Cerebellar nuclear complex (tissue), 1 donor: Measurements from ENCODE around the gene GJA1.
"Not testable (repeated sequence)": the region's sequence is repeated elsewhere in the genome, so short reads cannot be mapped to it uniquely, and the experiment has no call there.

Experiments
- DNase-seq, 2 experiments: peaks; one replicate each; lab custom pipeline; 2025; lab: John Stamatoyannopoulos, UW

Gene GJA1

GRCh38 chr6:121436960-121437850 is 1.8 kb downstream of the GJA1 start:
- DNase-seq, result no peak

DNA sequence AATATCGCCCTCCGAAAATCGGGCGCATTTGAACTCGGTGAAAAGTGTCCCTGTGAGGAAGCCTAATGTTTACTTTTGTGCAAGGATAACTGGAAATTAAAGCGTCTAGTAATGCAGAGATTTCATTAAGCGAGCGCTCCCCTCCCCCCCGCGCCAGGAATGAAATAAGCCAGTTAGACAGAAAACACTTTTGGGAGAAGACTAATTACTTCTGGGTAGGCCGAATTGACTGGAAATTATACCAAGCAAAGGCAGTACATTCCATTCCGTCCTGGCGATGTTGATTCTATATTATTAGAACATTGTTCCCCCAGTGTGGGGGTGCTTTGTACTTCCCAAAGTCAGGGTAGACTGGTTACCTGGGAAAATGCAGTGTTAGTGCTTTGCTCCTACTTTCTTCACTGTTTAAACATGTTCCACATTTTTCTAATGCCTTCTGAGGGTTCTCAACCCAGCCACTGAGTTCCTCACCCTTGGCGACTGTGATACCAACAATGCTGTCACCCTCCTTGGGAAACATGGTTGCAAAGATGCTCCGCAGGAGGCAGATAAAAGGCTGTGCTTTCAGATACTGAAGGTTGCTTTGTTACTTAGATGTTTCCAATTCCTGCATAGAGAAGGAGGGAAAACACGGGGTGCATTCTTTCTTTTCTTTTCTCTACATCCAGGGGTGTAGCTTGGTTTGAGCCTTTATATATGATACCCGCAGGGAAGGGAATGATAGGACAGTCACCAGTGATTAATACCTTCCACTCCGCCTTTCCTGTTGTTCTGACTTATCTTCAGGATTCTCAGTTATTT is 2.6 kb downstream of the GJA1 start:
- DNase-seq, result no peak

DNA sequence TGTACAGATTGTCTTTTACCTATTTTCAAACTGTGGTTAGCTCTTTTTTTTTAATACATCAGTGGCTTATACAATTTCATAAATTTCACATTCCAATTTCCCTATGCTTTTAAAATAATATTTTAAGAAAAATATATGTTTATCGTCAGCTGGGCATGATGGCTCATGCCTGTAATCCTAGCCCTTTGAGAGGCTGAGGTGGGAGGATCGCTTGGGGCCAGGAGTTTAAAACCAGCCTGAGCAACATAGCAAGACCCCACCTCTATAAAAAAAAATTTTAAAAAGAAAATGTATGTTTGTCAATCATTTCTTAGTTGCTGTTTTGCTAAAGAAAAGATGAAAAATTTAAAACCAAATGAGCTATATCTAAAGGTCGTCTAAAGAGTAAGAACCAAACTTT is 3.4 kb downstream of the GJA1 start:
- DNase-seq, result no peak

DNA sequence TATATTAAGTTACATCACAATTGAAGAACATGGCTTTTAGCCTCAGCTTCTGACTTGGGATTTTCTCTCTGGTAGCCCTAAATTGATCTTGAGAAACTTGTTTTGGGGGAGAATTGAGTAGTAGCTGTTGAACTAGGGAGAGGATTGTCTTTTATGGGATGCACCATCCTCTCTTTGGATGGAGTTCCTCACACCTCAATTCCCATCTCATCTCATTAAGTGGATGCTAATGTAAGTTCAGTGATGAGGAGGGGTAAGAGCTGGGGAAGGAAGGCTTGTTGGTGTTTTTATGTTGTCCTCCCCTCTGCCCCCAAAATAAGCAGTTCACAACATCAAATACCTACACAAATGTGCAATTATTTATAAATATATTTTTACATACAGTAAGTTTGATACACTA is 4.0 kb downstream of the GJA1 start:
- no peak for DNase-seq

DNA sequence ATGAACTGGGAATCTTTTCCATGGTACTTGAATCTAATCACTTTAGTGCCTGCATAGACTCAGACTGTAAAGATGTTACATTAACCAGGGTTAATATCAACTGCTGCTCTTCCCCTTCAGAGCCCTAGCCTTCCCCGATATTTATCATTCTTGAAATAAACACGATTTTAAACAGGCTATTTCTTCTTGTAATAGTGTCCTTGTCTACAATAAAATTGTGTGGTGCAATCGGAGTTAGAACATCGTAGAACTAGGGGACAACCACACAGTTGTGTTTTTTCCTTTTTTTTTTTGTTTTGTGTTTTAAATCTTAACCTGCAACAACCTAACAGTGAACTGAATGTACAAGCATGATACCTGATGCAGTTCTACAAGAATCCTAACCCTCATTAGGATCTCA is 4.5 kb downstream of the GJA1 start:
- no peak for DNase-seq

DNA sequence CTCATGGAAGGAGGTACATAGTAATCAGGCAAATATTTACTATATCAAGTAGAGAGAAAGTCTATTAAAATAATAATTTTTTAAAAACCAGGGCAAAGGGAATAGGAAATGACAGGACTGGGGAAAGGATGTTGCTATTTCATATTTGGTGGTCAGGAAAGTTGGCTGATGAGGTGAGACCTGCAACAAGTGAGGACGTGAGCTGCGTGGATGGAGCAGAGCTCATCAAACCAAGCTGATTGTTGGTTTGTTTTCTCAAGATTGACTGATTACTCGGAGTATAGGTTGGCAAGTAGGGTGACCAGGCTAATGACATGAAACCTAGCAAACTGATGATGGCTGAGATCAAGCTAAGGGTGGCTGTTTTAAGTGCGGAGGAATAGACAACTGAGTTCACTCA is 6.0 kb downstream of the GJA1 start:
- no peak for DNase-seq

- no peak for DNase-seq
These were observed 7.1 kb downstream of the GJA1 start for GRCh38 chr6:121442576-121442975.

GRCh38 chr6:121443971-121444541 is 8.6 kb downstream of the GJA1 start:
- no peak for DNase-seq

- DNase-seq, result not testable (repeated sequence)
These were observed 11.3 kb downstream of the GJA1 start for GRCh38 chr6:121446705-121447104.

- not testable (repeated sequence) for DNase-seq
These were observed 12.3 kb downstream of the GJA1 start for GRCh38 chr6:121447746-121448145.

GRCh38 chr6:121448528-121448927 is 13.1 kb downstream of the GJA1 start:
- not testable (repeated sequence) for DNase-seq

DNA sequence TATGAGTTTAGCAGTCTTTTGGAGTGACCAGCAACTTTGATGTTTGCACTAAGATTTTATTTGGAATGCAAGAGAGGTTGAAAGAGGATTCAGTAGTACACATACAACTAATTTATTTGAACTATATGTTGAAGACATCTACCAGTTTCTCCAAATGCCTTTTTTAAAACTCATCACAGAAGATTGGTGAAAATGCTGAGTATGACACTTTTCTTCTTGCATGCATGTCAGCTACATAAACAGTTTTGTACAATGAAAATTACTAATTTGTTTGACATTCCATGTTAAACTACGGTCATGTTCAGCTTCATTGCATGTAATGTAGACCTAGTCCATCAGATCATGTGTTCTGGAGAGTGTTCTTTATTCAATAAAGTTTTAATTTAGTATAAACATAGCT is 13.9 kb downstream of the GJA1 start:
- no peak for DNase-seq

- no peak for DNase-seq
These were observed 14.8 kb downstream of the GJA1 start for GRCh38 chr6:121450242-121450641.

DNA sequence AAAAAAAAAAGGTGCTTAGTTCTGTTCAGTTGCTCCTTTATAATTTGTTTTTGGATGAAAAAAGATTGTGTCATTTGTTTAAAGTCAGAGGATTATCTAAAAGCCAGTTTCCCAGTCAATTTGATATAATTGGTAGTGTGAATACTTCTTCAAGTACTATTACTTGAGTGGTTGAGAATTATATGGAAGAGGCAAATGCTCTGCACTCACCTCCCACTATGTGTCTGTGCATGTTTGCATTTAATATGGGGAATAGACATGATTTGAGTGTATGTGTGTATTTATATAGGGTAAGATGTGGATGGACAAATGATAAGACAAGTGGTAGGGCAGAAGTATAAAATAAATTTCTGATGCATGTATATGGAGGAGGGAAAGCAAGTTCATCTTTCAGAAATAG is 15.8 kb downstream of the GJA1 start:
- DNase-seq, result no peak

- DNase-seq, result no peak
These were observed 17.7 kb downstream of the GJA1 start for GRCh38 chr6:121453191-121453590.

DNA sequence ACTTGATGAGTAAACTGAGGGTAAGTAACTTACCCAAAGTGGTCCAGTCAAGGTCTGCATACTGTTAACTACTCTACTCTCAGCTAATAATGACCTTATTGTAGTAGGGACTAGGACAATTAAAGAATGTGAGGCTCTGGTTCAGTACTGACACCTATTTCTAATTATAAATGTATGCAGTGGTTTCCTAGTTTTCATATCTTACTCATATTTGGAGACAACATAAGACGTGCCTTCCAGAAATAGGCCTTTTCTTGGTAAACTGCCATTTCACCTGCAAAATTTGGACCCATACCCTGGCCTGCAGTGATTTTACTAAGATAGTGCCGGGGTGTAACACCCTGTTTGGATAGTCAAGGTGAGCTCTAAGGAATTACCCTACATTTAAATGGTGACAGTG is 24.7 kb downstream of the GJA1 start:
- DNase-seq, result no peak

DNA sequence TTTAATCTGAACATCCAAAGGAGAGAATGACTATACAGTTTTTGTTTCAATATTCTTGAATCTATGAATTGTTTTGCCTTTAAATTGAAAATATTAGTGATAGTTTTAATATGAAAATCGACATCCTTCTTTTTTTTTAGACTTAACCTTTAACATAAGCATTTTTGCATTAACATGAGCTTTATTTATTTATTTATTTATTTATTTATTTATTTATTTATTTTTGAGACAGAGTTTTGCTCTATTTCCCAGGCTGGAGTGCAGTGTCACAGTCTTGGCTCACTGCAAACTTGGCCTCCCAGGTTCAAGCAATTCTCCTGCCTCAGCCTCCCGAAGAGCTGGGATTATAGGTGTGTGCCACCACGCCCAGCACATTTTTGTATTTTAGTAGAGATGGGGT is 27.6 kb downstream of the GJA1 start:
- DNase-seq, result no peak

DNA sequence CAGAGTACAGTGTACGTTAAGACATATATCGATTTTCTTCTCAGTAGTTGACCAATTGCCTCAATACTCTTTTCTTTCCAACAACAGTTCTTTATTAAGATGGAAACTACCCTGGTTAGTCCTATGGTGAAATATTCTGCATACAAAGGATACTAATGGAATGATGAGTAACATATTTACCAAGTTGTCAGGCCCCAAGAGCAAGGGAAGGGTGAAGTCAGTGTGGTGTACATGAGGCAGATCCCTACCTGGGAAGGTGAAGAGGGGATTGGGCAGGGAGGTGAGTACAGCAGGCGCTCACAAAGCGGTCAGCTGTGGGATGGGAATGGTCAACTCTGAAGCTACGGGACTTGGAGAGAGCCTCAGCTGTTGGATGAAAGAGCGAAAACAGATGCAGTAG is 29.7 kb downstream of the GJA1 start:
- no peak for DNase-seq

DNA sequence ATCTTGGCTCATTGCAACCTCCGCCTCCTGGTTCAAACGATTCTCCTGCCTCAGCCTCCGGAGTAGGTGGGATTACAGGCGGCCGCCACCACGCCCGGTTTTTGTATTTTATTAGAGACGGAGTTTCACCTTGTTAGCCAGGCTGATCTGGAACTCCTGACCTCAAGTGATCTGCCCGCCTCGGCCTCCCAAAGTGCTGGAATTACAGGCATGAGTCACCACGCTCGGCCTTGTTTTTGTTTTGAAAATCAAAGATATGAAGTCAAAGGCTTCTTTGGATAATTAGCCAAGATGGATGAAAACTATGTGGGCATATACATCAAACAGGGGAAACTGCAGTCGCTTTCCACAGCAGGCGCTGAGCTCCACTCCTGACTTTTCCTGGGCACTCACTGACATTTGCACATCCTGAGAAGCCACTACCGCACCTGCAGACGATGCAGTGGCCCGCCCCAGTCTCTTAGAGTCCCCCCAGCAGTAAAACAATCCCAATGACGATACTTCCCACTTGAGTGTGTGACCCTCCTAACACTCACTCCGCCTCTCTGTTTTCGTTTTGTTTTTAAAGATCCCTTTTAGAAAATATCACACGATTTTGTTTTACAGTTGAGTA is 44.1 kb downstream of the GJA1 start:
- no peak for DNase-seq

DNA sequence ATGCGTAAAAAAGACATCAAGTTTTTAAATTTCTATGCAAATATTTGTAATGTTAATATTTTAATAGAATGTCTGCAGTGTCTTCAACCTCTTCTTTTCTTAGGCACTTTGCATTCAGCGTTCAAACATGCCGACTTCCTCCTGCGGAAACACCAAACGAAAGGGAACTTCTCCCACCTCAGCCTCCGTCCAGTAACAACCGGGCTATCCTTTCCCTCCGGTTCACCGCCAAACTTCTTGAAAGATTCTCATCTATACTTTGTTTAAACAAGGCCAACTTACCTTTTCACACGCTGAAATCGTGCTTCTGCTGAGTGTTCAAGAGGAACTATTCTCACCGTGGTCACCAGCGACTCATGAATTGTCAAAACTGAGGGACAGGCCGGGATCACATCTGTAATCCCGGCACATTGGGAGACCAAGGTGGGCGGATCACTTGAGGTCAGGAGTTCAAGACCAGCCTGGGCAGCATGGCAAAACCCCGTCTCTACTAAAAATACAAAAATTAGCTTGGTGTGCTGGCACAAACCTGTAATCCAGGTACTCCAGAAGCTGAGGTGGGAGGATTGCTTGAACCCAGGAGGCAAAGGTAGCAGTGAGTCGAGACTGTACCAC is 44.8 kb downstream of the GJA1 start:
- DNase-seq, result no peak

- DNase-seq, result no peak
These were observed 46.7 kb downstream of the GJA1 start for GRCh38 chr6:121482004-121482693.
